ENCODE data around the gene PDCD7. TPM values are rescaled to one million over a fixed set of nuclear protein-coding genes. Genes with fewer than 3 reads are reported as not detected.
"Not testable (repeated sequence)": the region's sequence is repeated elsewhere in the genome, so short reads cannot be mapped to it uniquely, and the experiment has no call there.

PDCD7 gene
- total RNA-seq, 1 experiment from 2014 or later = 19.7 TPM

GRCh38 chr15:65137893-65138292 is 4.3 kb upstream of the PDCD7 start:
- DNase-seq (ENCODE audit: low read depth, low spot score); H3K9me3 ChIP-seq (ENCODE audit: control insufficient read depth, insufficient read depth, low read depth, low read length); POLR2A ChIA-PET; BruUV-seq (replicated peaks); H3K27me3 ChIP-seq (ENCODE audit: control insufficient read depth, insufficient read depth, low read length); H3K36me3 ChIP-seq (ENCODE audit: control insufficient read depth, insufficient read depth, low read length); H3K4me1 ChIP-seq (ENCODE audit: control insufficient read depth, insufficient read depth, low read length); H3K4me3 ChIP-seq (ENCODE audit: low read depth in 2 of 2, low read length in 2 of 2); ATAC-seq; in situ Hi-C loops (cut with HindIII; ENCODE audit: low pct_unique_long_range_greater_than_20kb, low sequenced_read_pairs); intact Hi-C loops (cut with micrococcal nuclease; ENCODE audit: unreplicated experiment); H3K27ac ChIP-seq (ENCODE audit: low read length): not testable (repeated sequence)
- CTCF ChIA-PET = interaction anchor here (0.7 kb wide), 1 partner anchor 69 kb away, joined by 6 read pairs; no protein-coding TSS in a partner anchor

DNA sequence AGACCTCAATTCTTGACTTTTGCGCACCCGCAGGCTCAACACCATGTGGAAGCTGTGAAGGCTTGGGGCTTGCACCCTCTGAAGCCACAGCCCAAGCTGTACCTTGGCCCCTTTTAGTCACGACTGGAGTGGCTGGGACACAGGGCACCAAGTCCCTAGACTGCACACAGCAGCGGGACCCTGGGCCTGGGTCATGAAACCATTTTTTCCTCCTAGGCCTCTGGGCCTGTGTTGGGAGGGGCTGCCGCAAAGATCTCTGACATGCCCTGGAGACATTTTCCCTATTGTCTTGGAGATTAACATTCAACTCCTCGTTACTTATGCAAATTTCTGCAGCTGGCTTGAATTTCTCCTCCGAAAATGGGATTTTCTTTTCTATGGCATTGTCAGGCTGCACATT is 3.5 kb upstream of the PDCD7 start:
- BruUV-seq (replicated peaks); H3K27me3 ChIP-seq (ENCODE audit: control insufficient read depth, insufficient read depth, low read length); H3K4me1 ChIP-seq (ENCODE audit: control insufficient read depth, insufficient read depth, low read length); H3K27ac ChIP-seq (ENCODE audit: low read length); intact Hi-C loops (cut with micrococcal nuclease; ENCODE audit: unreplicated experiment); H3K9me3 ChIP-seq (ENCODE audit: control insufficient read depth, insufficient read depth, low read depth, low read length); POLR2A ChIA-PET; CTCF ChIA-PET; H3K4me3 ChIP-seq (ENCODE audit: low read depth in 2 of 2, low read length in 2 of 2); in situ Hi-C loops (cut with HindIII; ENCODE audit: low pct_unique_long_range_greater_than_20kb, low sequenced_read_pairs); H3K36me3 ChIP-seq (ENCODE audit: control insufficient read depth, insufficient read depth, low read length); DNase-seq (ENCODE audit: low read depth, low spot score); ATAC-seq: not testable (repeated sequence)

GRCh38 chr15:65134538-65134937 is 930 bp upstream of the PDCD7 start:
- Histone ChIP-seq H3K27me3 (ENCODE audit: control insufficient read depth, insufficient read depth, low read length) (no peaks in the 10 kb centered on the region), H3K9me3 (ENCODE audit: control insufficient read depth, insufficient read depth, low read depth, low read length) (no peaks in the 10 kb centered on the region), H3K36me3 (ENCODE audit: control insufficient read depth, insufficient read depth, low read length) (0 out of 2 replicates have a peak, but pooled peaks cover 2% of the 10 kb centered on the region), H3K4me3 (ENCODE audit: low read depth in 2 of 2, low read length in 2 of 2) (peak overlapping the region; percentile 67 to 84; a peak in 3 of 4 replicates), H3K27ac (ENCODE audit: low read length) (peak overlapping the region; percentile 75), H3K4me1 (ENCODE audit: control insufficient read depth, insufficient read depth, low read length) (peaks cover 7% of the 10 kb centered on the region; the same call in 1 of the 2 replicates)
- in situ Hi-C loops (cut with HindIII; ENCODE audit: low pct_unique_long_range_greater_than_20kb, low sequenced_read_pairs) (no loop called here), intact Hi-C loops (cut with micrococcal nuclease; ENCODE audit: unreplicated experiment) (no loop called here)
- no peak for TF ChIP-seq CTCF (IDR thresholded peaks at IDR 0.05)
- TF ChIP-seq POLR2AphosphoS5 (IDR thresholded peaks at IDR 0.05; ENCODE audit: low read depth, low read length) = no peak
- no peak for TF ChIP-seq REST (IDR thresholded peaks at IDR 0.05; ENCODE audit: insufficient read depth in 1 of 2, low read depth in 2 of 2, low read length in 1 of 2)
- no peak for TF ChIP-seq SIN3A (IDR thresholded peaks at IDR 0.05; ENCODE audit: borderline replicate concordance, insufficient read depth, low read depth, low read length)
- no peak for TF ChIP-seq TCF7L2 (IDR thresholded peaks at IDR 0.05; ENCODE audit: low read depth, low read length)
- ChIA-PET POLR2A (no interaction called here), CTCF (no interaction called here)
- DNase-seq (ENCODE audit: low read depth, low spot score) = no peak
- ATAC-seq = no peak
- BruUV-seq (replicated peaks) = no TSS peak

Measured in Panc1 (cell line).